ENCODE measurements around the gene IMMP2L.

The IMMP2L gene

GRCh38 chr7:111558991-111559390 lies 3.3 kb downstream of the IMMP2L start:
- DNase-seq (ENCODE audit: low read depth in 2 of 2), result no peak

GRCh38 chr7:111556977-111557376 lies 5.3 kb downstream of the IMMP2L start:
- no peak for DNase-seq (ENCODE audit: low read depth in 2 of 2)

- no peak for DNase-seq (ENCODE audit: low read depth in 2 of 2)
Measured at GRCh38 chr7:111554086-111554485, 8.2 kb downstream of the IMMP2L start.

GRCh38 chr7:111541067-111541466 lies 21.2 kb downstream of the IMMP2L start:
- no peak for DNase-seq (ENCODE audit: low read depth in 2 of 2)

GRCh38 chr7:111540199-111540815 lies 22.0 kb downstream of the IMMP2L start:
- no peak for DNase-seq (ENCODE audit: low read depth in 2 of 2)

- DNase-seq (ENCODE audit: low read depth in 2 of 2), result no peak
Measured at GRCh38 chr7:111537134-111537533, 25.2 kb downstream of the IMMP2L start.

- DNase-seq (ENCODE audit: low read depth in 2 of 2), result no peak
Measured at GRCh38 chr7:111535142-111535870, 27.0 kb downstream of the IMMP2L start.

- DNase-seq (ENCODE audit: low read depth in 2 of 2), result no peak
Measured at GRCh38 chr7:111532625-111533024, 29.7 kb downstream of the IMMP2L start.

- DNase-seq (ENCODE audit: low read depth in 2 of 2), result no peak
Measured at GRCh38 chr7:111531993-111532392, 30.3 kb downstream of the IMMP2L start.

GRCh38 chr7:111530356-111530668 lies 32.0 kb downstream of the IMMP2L start:
- no peak for DNase-seq (ENCODE audit: low read depth in 2 of 2)

- DNase-seq (ENCODE audit: low read depth in 2 of 2), result no peak
Measured at GRCh38 chr7:111529507-111530355, 32.6 kb downstream of the IMMP2L start.

GRCh38 chr7:111528331-111528730 lies 34.0 kb downstream of the IMMP2L start:
- no peak for DNase-seq (ENCODE audit: low read depth in 2 of 2)

- no peak for DNase-seq (ENCODE audit: low read depth in 2 of 2)
Measured at GRCh38 chr7:111527545-111527944, 34.7 kb downstream of the IMMP2L start.

GRCh38 chr7:111525100-111525499 lies 37.2 kb downstream of the IMMP2L start:
- DNase-seq (ENCODE audit: low read depth in 2 of 2), result no peak

- DNase-seq (ENCODE audit: low read depth in 2 of 2), result no peak
Measured at GRCh38 chr7:111521660-111522059, 40.6 kb downstream of the IMMP2L start.

- no peak for DNase-seq (ENCODE audit: low read depth in 2 of 2)
Measured at GRCh38 chr7:111518264-111518663, 44.0 kb downstream of the IMMP2L start.

GRCh38 chr7:111517549-111517951 lies 44.7 kb downstream of the IMMP2L start:
- DNase-seq (ENCODE audit: low read depth in 2 of 2), result no peak

- no peak for DNase-seq (ENCODE audit: low read depth in 2 of 2)
Measured at GRCh38 chr7:111516612-111517011, 45.7 kb downstream of the IMMP2L start.

GRCh38 chr7:111513566-111513965 lies 48.7 kb downstream of the IMMP2L start:
- DNase-seq (ENCODE audit: low read depth in 2 of 2), result no peak

- DNase-seq (ENCODE audit: low read depth in 2 of 2), result no peak
Measured at GRCh38 chr7:111511845-111512244, 50.4 kb downstream of the IMMP2L start.

GRCh38 chr7:111510584-111511378 lies 51.5 kb downstream of the IMMP2L start:
- DNase-seq (ENCODE audit: low read depth in 2 of 2), result no peak

GRCh38 chr7:111510062-111510461 lies 52.2 kb downstream of the IMMP2L start:
- no peak for DNase-seq (ENCODE audit: low read depth in 2 of 2)

Data from stimulated activated CD8-positive, alpha-beta memory T cell treated with anti-CD3 and anti-CD28 coated beads, Interleukin-15, amount 100 ng/mL, for 4 hours (primary cell).